ENCODE measurements around the gene CS. TPM values are rescaled to one million over a fixed set of nuclear protein-coding genes. Genes with fewer than 3 reads are reported as not detected.
A peak's percentile ranks its signal among the peaks of the same experiment; 100 is the strongest.

The CS gene
- total RNA-seq, 2 experiments from 2014 or later, result 139 to 145 TPM

DNA sequence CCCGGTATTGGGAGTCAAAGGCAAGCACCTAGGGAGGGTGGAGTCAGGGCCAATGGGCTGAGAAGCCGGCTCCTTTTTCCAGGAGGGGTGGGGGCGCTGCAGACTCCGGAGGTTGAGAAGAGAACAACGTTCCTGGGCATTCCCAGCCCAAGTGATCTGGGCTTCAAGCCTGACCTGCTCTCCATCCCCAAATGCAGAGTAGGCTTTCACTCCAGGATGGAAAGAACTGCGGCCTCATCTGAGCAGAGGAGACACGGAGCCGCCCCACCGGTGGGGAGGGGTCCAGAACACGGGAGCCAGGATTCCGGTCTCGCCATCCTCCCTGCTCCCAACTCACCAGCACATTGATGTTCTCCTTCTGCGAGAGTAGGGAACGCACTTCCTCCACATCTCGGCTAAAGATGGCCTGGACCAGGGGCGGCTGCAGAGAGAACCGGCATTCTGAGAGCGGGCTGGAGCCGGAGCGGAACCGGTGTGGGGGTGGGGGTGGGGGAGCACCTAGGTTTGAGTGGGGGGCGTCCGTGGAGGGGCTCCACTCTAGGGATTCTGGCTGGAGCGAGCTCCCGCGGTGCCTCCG, 42.6 kb downstream of the CS start:
- POLR2A ChIA-PET, result interaction anchor here (0.9 to 2.7 kb wide), 10 partner anchors 9 to 231 kb away, joined by 3 to 19 read pairs (median 4); partner anchors contain the start of genes COQ10A, GLS2, PA2G4 and PAN2
- intact Hi-C loops (cut with DNase I, micrococcal nuclease), result loop anchor here (1.0 to 5.0 kb wide), 8 partner anchors 33 to 215 kb away; partner anchors contain the start of genes NABP2 (in 2 of the 2), ZC3H10 (in 2 of the 2), RNF41 (in 1 of the 2) and RPS26 (in 1 of the 2)
- H3K27ac Mint-ChIP-seq, result peak overlapping the region; percentile 39

DNA sequence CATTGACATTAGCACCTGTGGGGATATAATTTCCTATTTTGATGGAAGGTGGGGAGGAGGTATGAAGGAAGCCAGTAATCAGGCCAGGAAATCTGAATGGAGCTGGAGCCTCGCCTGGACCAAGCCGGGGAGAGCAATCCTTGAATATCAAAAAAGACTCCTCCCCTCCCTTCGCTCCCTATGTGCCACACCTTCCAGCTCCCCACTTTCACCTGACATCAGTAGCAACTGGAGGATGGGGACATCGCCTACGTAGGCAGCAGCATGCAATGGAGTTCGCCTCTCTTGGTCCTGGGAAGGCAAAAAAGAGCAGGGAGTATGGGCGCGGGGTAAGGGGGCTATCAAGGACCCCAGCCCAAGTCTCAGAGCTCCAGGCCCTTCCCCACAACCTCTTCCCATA, 43.1 kb downstream of the CS start:
- CTCF ChIA-PET, result no interaction called here
- intact Hi-C loops (cut with DNase I, micrococcal nuclease), result loop anchor here (2.0 to 5.0 kb wide), 4 partner anchors 32 to 215 kb away; partner anchors contain the start of genes NABP2 (in 2 of the 2), RNF41 (in 1 of the 2) and RPS26 (in 1 of the 2)
- TF ChIP-seq, protein P1, sequence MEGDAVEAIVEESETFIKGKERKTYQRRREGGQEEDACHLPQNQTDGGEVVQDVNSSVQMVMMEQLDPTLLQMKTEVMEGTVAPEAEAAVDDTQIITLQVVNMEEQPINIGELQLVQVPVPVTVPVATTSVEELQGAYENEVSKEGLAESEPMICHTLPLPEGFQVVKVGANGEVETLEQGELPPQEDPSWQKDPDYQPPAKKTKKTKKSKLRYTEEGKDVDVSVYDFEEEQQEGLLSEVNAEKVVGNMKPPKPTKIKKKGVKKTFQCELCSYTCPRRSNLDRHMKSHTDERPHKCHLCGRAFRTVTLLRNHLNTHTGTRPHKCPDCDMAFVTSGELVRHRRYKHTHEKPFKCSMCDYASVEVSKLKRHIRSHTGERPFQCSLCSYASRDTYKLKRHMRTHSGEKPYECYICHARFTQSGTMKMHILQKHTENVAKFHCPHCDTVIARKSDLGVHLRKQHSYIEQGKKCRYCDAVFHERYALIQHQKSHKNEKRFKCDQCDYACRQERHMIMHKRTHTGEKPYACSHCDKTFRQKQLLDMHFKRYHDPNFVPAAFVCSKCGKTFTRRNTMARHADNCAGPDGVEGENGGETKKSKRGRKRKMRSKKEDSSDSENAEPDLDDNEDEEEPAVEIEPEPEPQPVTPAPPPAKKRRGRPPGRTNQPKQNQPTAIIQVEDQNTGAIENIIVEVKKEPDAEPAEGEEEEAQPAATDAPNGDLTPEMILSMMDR (IDR thresholded peaks at IDR 0.05), result no peak

More for the DNA sequence above, 42.6 kb downstream of the CS start:
- H3K27me3 Mint-ChIP-seq, result no peaks in the 10 kb centered on the region
- CTCF ChIA-PET, result interaction anchor here (0.7 to 1.7 kb wide), 18 partner anchors 8 to 440 kb away, joined by 3 to 20 read pairs (median 4); partner anchors contain the start of genes COQ10A, CS, ESYT1 and ORMDL2
- Histone ChIP-seq H3K4me1 (ENCODE audit: insufficient read depth, low read length) (peaks cover 27% of the 10 kb centered on the region), H3K4me3 (ENCODE audit: low read length) (peak overlapping the region; percentile 70), H3K9me3 (ENCODE audit: control insufficient read depth in 1 of 2, insufficient read depth in 1 of 2, low read length in 2 of 2) (no peaks in the 10 kb centered on the region), H3K27me3 (ENCODE audit: control insufficient read depth in 1 of 2, insufficient read depth in 2 of 2, low read length in 2 of 2) (no peaks in the 10 kb centered on the region), H3K36me3 (ENCODE audit: insufficient read depth, low read length) (peaks cover 44% of the 10 kb centered on the region), H3K27ac (ENCODE audit: low read depth in 1 of 2, low read length in 2 of 2) (no peak overlapping the region)
- H3K9me3 Mint-ChIP-seq, result no peaks in the 10 kb centered on the region
- ATAC-seq (ENCODE audit: poor library complexity) (peak; percentile 10), DNase-seq (peak in 2 of 14 experiments; percentile 4 to 5)
- H3K36me3 Mint-ChIP-seq (ENCODE audit: low read depth), result peaks cover 38% of the 10 kb centered on the region
- H3K4me3 Mint-ChIP-seq, result peak overlapping the region; percentile 87
- peaks cover 20% of the 10 kb centered on the region for H3K4me1 Mint-ChIP-seq (ENCODE audit: low read depth)
- TF ChIP-seq, protein P1 (IDR thresholded peaks at IDR 0.05), result no peak

DNA sequence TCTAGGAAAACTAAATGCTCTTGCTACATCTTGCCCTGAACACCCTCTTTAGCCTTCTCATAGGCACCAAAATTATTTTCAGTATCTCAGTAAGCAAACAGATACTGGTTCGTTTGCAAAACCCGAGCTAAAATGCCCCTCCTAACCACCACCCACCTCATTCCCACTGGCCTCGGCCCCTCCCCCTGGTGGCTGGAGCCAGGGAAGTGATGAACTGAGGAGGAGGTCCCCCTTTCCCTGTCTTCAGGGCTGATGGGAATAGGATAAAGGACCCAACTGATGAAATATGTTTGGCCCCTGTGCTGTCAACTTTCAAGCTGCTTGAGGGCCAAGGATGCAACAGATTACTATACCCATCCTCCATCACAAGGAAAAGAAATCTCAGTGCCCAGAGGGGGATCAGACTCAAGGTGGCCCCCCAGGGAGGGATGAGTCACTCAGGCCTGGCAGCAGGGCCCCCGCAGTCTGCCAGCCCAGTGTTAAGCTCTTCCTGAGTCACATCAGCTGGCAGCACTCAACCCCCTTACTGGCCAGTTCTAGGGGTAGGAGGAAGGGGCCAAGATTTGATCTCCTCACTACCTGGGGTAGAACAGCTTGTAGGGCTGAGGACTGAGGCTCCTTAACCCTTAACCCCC, 43.7 kb downstream of the CS start:
- peak overlapping the region; percentile 39 for H3K27ac Mint-ChIP-seq
- Histone ChIP-seq H3K4me1 (ENCODE audit: insufficient read depth, low read length) (peaks cover 27% of the 10 kb centered on the region), H3K27ac (ENCODE audit: low read depth in 1 of 2, low read length in 2 of 2) (no peak overlapping the region), H3K9me3 (ENCODE audit: control insufficient read depth in 1 of 2, insufficient read depth in 1 of 2, low read length in 2 of 2) (no peaks in the 10 kb centered on the region), H3K27me3 (ENCODE audit: control insufficient read depth in 1 of 2, insufficient read depth in 2 of 2, low read length in 2 of 2) (no peaks in the 10 kb centered on the region), H3K36me3 (ENCODE audit: insufficient read depth, low read length) (peaks cover 55% of the 10 kb centered on the region), H3K4me3 (ENCODE audit: low read length) (no peak overlapping the region)
- peaks cover 49% of the 10 kb centered on the region for H3K36me3 Mint-ChIP-seq (ENCODE audit: low read depth)
- POLR2A ChIA-PET, result interaction anchor here (0.6 to 2.7 kb wide), 4 partner anchors 10 to 384 kb away, joined by 3 to 19 read pairs (median 4); partner anchors contain the start of genes PA2G4 and RNF41
- H3K9me3 Mint-ChIP-seq, result no peaks in the 10 kb centered on the region
- peaks cover 20% of the 10 kb centered on the region for H3K4me1 Mint-ChIP-seq (ENCODE audit: low read depth)
- DNase-seq, result no peak
- CTCF ChIA-PET, result no interaction called here
- TF ChIP-seq, protein P1 (IDR thresholded peaks at IDR 0.05), result no peak
- intact Hi-C loops (cut with DNase I, micrococcal nuclease), result loop anchor here (2.0 to 5.0 kb wide), 4 partner anchors 32 to 214 kb away; partner anchors contain the start of genes NABP2 (in 2 of the 2), RNF41 (in 1 of the 2) and RPS26 (in 1 of the 2)
- H3K27me3 Mint-ChIP-seq, result no peaks in the 10 kb centered on the region
- no peak for ATAC-seq (ENCODE audit: poor library complexity)
- peak overlapping the region; percentile 87 for H3K4me3 Mint-ChIP-seq

More for the DNA sequence above, 43.1 kb downstream of the CS start:
- POLR2A ChIA-PET, result interaction anchor here (0.6 to 2.7 kb wide), 7 partner anchors 9 to 383 kb away, joined by 3 to 19 read pairs (median 4); partner anchors contain the start of genes PA2G4, PAN2 and RNF41
- ATAC-seq (ENCODE audit: poor library complexity) (no peak), DNase-seq (no peak)
- H3K9me3 ChIP-seq (ENCODE audit: control insufficient read depth in 1 of 2, insufficient read depth in 1 of 2, low read length in 2 of 2), result no peaks in the 10 kb centered on the region
- H3K27ac ChIP-seq (ENCODE audit: low read depth in 1 of 2, low read length in 2 of 2), result no peak overlapping the region
- peak overlapping the region; percentile 39 for H3K27ac Mint-ChIP-seq
- H3K36me3 ChIP-seq (ENCODE audit: insufficient read depth, low read length), result peaks cover 49% of the 10 kb centered on the region
- H3K27me3 Mint-ChIP-seq, result no peaks in the 10 kb centered on the region
- peaks cover 20% of the 10 kb centered on the region for H3K4me1 Mint-ChIP-seq (ENCODE audit: low read depth)
- peak overlapping the region; percentile 87 for H3K4me3 Mint-ChIP-seq
- H3K4me1 ChIP-seq (ENCODE audit: insufficient read depth, low read length), result peaks cover 27% of the 10 kb centered on the region
- H3K36me3 Mint-ChIP-seq (ENCODE audit: low read depth), result peaks cover 43% of the 10 kb centered on the region
- H3K27me3 ChIP-seq (ENCODE audit: control insufficient read depth in 1 of 2, insufficient read depth in 2 of 2, low read length in 2 of 2), result no peaks in the 10 kb centered on the region
- no peaks in the 10 kb centered on the region for H3K9me3 Mint-ChIP-seq
- H3K4me3 ChIP-seq (ENCODE audit: low read length), result peak overlapping the region; percentile 70

Measured in CD4-positive, alpha-beta T cell (primary cell).